GM19328 (cell line): Measurements from ENCODE around the gene RYK.
"Not testable (repeated sequence)": the region's sequence is repeated elsewhere in the genome, so short reads cannot be mapped to it uniquely, and the experiment has no call there.

Experiments used
- ATAC-seq: cut with Tn5 transposase; IDR thresholded peaks from one replicate; pipeline ENCODE4 v1.9.1; 2021; ENCODE audit warnings: mild to moderate bottlenecking, moderate library complexity; ENCODE audit not compliant: unreplicated experiment

RYK gene

DNA sequence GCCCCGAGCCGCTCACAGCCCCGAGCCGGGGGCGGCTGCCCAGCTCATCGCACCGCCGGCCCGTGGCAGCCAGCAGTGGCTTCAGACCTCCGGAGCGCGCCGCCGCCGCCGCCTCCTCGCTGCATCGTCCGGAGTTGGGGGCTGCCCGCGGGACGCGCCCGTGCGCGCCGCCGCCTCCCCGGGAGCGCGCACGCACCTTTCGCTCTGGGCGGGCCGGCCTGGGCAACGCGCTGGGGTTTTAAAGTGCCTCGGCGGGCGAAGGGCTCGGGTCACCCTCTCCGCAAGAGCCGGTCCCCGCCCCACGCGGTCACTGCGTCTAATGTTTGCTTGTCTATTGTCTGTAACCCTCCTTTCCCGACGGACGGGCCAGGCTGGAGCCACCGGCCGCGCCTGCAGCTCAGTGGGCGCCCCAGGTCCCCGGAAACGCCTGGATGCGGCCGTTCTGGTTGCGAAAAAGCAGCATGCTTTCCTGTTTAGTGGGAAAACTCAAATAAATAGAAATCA is at the start of gene RYK:
RYK (minus strand) TSS at position 143 of the 504 bp plus-strand sequence. CDS start 205 bp downstream, outside the sequence.
- ATAC-seq = peak; percentile 84

DNA sequence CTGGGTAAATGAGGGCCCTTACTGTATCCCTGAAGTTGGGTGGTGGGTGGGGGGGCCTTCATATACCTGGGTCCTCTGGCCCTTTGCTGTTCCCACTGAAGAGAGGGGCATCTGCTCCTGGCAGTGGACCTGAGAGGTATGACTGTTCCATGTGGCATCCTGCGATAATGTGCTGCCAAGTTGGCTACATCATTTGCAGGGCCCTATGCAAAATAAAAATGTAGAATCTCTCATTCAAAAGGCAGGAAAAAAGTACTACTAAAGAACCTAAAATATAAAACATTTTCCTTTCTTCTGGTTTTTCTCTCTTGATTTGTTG is 49.2 kb upstream of the RYK start:
- ATAC-seq = no peak

GRCh38 chr3:134299185-134299887 is 48.7 kb upstream of the RYK start:
- no peak for ATAC-seq

- ATAC-seq = no peak
These were observed 47.6 kb upstream of the RYK start for GRCh38 chr3:134298249-134298648.

DNA sequence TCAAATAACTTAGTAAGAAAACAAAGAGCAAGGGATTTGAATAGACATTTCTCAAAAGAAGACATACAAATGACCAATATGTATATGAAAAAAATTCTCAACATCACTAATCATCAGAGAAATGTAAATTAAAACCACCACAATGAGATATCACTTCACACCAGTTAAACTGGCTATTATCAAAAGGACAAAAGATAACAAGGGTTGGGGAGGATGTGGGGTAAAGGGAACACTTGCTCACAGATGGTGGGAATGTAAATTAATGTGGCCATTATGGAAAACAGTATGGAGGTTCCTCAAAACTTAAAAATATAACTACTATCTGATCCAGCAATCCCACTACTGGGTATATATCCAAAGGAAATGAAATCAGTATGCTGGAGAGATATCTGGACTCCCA is 46.0 kb upstream of the RYK start:
- ATAC-seq = no peak

- no peak for ATAC-seq
These were observed 45.3 kb upstream of the RYK start for GRCh38 chr3:134295930-134296329.

DNA sequence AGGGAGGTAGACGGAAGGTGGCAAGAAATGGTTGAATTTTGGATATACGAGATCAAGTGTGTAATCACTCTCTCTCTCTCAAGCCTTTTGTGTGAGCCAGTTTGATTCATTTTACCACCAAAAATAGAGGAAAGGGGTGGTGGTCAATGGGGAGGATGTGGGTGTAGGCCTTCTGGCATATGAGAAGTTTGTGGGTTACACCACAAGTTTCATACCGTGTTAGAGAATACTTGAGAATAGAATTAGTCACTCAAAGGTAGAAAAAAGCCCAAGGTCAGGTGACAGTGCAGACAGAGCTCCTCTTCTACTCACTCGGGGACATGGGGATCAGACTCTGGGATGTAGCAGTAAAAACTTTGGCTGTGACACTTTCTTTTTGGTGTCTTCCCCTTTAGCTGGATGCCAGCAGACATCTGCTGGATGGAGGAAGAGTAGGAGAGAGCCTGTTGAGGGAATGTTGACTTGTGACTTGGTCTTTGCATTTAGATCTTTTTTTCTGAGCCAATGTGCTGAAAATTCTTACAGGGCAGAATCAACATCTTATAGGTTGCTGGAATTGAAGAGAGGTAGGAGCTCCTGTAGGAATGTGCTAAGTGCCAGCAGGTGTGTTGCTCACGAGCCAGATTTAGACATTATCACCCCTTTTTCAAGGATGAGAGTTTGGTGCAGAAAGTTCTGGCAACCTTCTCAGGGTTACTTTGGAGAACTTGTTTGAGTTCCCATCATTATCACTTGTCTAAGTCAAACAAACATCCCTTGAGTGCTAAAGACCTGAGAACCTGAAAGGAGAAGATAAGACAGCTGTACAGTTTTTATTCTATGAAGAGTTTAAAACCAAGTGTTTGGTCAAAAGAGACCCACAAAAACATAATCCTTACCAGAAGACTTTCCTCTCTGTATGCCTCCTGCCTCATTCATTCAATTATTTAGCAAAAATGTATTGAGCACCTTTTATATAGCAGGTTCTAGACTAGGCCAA is 43.9 kb upstream of the RYK start:
- peak; percentile 100 for ATAC-seq

GRCh38 chr3:134291319-134292254 is 40.9 kb upstream of the RYK start:
- no peak for ATAC-seq

DNA sequence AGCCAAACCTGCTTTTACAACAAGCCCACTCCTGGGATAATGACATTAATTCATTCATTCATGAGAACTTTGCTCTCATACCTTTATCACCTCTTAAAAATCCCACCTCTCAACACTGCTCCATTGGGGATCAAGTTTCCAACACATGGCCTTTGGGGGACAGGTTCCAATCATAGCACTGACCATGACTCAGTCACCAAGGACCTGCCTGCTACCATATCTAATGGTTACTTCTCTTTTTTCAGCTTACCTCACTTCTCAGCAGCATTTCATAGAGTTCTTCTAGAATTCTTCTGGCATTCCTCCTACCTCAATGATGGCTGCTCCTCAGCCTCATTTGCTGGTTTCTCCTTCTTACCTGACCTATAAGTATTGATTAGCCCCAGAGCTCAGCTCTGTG is 36.9 kb upstream of the RYK start:
- ATAC-seq = no peak

DNA sequence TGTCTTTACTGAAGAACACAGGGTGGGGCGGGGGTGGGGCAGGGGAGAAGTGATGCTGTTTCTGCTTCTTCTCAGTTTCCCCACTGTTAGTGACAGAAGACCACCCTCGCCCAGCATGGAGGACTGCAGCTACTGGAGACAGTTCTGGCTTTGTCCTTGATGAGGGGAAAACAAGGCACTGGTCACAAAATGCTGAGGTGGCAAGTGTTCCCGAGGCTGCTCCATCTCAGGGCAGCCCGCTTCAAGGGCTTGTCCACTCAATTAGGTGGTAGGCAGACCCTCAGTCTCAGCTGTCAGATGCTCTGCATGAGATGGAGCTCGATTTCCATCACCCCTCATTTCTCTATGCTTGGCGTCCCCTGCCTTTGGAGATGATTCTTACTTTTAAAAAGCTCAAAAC is 33.8 kb upstream of the RYK start:
- no peak for ATAC-seq

DNA sequence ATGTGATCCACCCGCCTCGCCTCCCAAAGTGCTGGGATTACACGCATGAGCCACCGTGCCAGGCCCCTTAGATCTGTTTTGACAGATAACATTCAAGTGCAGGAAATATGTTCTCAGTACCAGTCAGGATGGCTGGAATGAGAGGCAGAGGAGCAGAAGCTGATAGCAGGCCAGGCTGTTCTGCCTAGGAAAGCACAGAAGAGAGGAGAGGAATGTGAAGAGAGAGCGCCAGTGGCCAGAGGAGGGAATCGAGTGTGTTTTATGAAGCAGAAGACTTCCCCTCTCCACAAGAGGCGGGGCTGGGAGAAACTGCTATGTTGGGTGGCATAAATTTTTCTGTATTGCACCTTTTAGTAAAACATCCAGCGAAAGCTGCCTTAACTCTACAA is 32.0 kb upstream of the RYK start:
- ATAC-seq = no peak

DNA sequence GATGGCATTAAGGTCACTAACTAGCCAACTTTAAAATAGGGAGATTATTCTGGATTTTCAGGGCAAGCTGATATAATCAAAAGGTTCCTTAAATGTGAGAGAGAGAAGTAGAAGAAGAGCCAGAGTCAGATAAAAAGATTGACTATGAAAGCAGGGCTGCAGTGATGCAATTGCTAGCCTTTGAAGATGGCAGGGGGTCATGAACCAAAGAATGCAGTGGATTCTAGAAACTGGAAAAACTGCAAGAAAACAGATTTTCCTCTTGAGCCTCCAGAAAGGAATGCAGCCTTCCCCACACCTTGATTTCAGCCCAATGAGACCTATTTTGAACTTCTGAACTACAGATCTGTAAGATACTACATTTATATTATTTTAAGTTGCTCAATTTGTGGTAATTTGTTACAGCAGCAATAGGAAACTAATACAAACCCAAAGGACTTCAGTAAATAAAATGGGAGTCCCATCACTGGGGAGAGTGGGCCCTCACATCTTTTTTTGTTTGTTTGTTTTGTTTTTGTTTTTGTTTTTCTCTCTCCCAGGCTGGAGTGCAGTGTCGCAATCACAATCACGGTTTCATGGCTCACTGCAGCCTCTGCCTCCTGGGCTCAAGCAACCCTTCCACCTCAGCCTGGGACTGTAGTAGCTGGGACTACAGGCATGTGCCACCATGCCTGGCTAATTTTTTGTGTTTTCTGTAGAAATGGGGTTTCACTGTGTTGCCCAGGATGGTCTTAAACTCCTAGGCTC is 31.4 kb upstream of the RYK start:
- ATAC-seq = no peak

- ATAC-seq = no peak
These were observed 28.8 kb upstream of the RYK start for GRCh38 chr3:134279466-134279865.

GRCh38 chr3:134277066-134277660 is 26.5 kb upstream of the RYK start:
- ATAC-seq = no peak

GRCh38 chr3:134276086-134276485 is 25.4 kb upstream of the RYK start:
- no peak for ATAC-seq

GRCh38 chr3:134275110-134275509 is 24.5 kb upstream of the RYK start:
- not testable (repeated sequence) for ATAC-seq

DNA sequence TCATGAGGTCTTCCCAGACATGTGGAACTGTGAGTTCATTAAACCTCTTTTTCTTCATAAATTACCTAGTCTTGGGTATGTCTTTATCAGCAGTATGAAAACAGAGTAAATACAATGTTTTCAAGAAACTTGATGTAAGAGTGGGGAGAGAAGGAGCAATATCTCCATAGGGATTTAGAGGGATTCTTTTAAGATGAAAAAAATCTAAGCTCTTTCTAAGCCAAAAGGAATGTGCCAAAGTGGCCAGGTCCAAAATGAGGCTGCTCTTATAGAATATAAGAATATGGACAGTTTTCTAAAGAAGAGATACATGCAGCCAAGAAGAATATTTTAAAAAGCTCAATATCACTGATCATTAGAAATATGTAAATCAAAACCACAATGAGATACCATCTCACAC is 23.9 kb upstream of the RYK start:
- ATAC-seq = no peak

DNA sequence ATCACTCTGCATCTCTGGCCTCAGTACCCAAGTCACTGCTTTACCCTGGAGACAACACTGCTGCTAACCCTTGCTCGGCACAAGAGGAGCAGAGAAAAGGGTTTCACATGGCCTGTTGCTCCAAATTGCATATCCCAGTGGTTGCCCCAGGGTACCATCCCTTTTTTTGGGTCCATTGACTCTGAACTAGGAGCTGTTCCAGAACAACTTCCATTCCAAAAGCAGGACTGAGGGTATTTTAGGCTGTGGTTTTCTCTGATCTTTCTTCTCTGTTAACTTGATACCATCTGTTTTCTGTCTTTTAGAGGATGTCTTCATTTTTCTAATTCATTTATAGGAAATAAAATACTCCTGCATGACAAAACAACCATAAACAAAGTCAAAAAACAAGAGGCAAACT is 17.3 kb upstream of the RYK start:
- ATAC-seq = no peak

GRCh38 chr3:134260987-134261386 is 10.3 kb upstream of the RYK start:
- no peak for ATAC-seq
